Left ventricle myocardium inferior (tissue), 1 donor: ENCODE measurements around the gene TRIAP1. TPM values are rescaled to one million over a fixed set of nuclear protein-coding genes. Genes with fewer than 3 reads are reported as not detected.

ENCODE experiments used
- DNase-seq: peaks from one replicate; pipeline ENCODE4 v3.0.0-alpha.2; 2020
- H3K27ac ChIP-seq: fragments of 200-600 bp; replicated peaks from 2 replicates; pipeline ENCODE4 v1.8.0; 2021
- H3K27me3 ChIP-seq: fragments of 200-600 bp; 2 replicates; pipeline ENCODE4 v1.8.0; 2021; ENCODE audit warnings: low read depth
- H3K36me3 ChIP-seq: fragments of 200-600 bp; 2 replicates; pipeline ENCODE4 v1.8.0; 2021
- H3K4me1 ChIP-seq: fragments of 200-600 bp; 2 replicates; pipeline ENCODE4 v1.8.0; 2021
- H3K4me3 ChIP-seq: fragments of 200-600 bp; 2 replicates; pipeline ENCODE4 v1.8.0; 2021; ENCODE audit warnings: mild to moderate bottlenecking, moderate library complexity
- H3K9me3 ChIP-seq: fragments of 200-600 bp; replicated peaks from 2 replicates; pipeline ENCODE4 v1.8.0; 2021
- intact Hi-C: fragments of 100-400 bp; cut with micrococcal nuclease; formaldehyde crosslinking; loops from one replicate; pipeline ENCODE4 v1.11.0; 2022
- total RNA-seq: library from RNA; stranded (reverse); fragmentation: NEBNext Ultra II Directional; extraction: Animal tissue kit (Norgen Biotek cat#: 25700); gene quantifications from one replicate; pipeline ENCODE4 v1.2.1, GENCODE V29; 2021
- TF ChIP-seq, protein P1 (sequence below): fragments of 200-600 bp; IDR thresholded peaks from 2 replicates; pipeline ENCODE4 v1.8.0; 2021; ENCODE audit warnings: antibody characterized with exemption, mild to moderate bottlenecking, borderline replicate concordance
- donor health status: DM: no; HTN: yes; CAD: no; lungs with severe emphysema.

TRIAP1 gene
- total RNA-seq, 1 donor from 2014 or later = 17.9 TPM

DNA sequence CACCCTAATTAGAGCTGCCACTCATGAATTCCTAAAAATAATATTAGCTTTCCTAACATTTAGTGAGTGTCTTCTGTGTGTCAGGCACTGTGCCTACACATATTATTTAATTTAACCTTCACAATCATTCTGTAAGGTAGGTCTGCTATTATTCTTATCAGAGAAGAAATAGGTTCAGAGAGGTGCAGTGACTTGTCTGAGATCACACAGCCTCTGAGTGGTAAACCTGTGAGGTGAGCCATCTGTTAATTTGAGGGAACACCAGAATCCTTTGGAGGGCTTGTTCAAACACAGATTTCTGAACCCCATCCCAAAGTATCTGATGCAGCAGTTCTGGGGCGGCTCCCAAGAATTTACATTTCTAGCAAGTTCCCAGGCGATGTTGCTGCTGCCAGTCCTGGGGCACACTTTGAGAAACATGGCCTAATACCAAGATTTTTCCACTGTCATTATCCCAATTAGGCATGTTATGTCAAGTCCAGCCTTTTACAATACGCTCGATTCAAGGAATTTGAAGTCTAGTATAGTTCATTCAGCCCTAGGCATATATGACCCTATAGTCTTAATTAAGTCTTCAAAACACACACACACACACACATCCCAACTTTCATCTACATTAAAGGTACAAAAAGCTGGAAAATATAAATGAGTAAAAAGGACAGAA is 28.1 kb downstream of the TRIAP1 start:
- no peaks in the 10 kb centered on the region for H3K9me3 ChIP-seq
- no peak overlapping the region for H3K4me3 ChIP-seq
- intact Hi-C loops = no loop called here
- H3K27ac ChIP-seq = no peak overlapping the region
- peaks cover 9% of the 10 kb centered on the region for H3K4me1 ChIP-seq
- DNase-seq = no peak
- H3K27me3 ChIP-seq = peaks cover 3% of the 10 kb centered on the region
- TF ChIP-seq, protein P1, sequence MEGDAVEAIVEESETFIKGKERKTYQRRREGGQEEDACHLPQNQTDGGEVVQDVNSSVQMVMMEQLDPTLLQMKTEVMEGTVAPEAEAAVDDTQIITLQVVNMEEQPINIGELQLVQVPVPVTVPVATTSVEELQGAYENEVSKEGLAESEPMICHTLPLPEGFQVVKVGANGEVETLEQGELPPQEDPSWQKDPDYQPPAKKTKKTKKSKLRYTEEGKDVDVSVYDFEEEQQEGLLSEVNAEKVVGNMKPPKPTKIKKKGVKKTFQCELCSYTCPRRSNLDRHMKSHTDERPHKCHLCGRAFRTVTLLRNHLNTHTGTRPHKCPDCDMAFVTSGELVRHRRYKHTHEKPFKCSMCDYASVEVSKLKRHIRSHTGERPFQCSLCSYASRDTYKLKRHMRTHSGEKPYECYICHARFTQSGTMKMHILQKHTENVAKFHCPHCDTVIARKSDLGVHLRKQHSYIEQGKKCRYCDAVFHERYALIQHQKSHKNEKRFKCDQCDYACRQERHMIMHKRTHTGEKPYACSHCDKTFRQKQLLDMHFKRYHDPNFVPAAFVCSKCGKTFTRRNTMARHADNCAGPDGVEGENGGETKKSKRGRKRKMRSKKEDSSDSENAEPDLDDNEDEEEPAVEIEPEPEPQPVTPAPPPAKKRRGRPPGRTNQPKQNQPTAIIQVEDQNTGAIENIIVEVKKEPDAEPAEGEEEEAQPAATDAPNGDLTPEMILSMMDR = no peak
- H3K36me3 ChIP-seq = no peaks in the 10 kb centered on the region

DNA sequence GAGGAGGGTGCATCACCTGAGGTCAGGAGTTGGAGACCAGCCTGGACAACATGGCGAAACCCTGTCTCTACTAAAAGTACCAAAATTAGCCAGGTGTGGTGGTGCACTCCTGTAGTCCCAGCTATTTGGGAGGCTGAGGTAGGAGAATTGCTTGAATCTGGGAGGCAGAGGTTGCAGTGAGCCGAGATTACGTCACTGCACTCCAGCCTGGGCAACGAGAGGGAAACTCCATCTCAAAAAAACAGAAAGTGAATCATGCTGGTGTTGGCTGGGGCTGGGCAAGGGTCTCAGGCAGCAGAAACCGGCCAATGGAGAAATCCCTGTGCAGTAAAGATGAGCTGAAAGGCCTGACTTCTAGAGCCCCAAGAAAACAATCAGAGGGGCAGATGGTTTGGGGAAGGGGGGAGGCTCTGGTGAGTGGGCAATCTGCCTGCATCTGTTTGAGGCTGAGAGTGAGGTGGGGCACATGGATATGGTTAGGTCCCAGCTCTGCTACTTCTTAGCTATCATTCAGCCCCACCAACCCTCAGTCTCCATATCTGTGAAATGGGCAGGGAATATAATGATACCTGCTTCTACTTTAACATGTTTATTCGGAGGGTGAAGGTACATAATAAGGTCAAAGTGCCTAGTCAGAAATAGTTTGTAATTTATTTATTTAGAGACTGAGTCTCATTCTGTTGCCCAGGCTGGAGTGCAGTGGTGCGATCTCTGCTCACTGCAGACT is 29.5 kb downstream of the TRIAP1 start:
- intact Hi-C loops = no loop called here

DNA sequence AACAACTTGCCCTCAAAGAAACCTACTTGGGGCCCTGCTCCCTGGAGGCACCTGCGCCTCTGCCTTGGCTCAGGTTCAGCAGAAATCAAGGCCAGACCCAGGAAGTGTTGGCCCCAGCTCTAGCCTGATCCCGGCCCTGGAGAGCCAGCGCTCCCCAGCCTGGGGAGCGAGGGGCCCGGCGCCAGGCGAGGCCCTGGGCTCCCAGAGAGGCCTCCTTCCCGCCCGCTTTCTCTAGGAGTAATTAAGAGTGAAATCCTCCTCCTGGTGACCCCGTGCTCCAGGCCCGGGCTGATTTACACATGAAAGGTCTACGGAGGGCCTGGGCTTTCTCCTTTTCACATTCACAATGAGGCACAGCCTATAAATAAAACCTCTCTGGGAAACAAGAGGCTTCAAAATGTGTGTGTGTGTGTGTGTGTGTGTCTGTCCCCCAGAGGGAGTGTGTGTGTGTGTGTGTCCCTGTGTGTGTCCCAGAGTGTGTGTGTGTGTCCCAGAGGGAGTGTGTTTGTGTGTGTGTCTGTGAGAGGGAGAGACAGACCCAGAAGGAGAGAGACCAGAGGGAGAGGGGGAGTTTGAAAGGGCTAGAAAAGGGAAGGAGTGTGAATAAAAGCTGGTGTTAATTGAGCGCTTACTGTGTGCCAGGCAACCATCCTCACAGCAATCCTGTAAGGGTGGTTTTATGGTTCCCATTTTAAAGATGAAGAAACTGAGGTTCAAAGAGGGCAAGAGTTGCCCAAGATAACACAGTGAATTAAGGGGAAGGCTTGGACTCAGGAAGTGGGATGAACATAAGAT is 32.1 kb downstream of the TRIAP1 start:
- Histone ChIP-seq H3K27ac (peak overlapping the region; percentile 80), H3K36me3 (no peaks in the 10 kb centered on the region), H3K4me1 (peaks cover 9% of the 10 kb centered on the region), H3K27me3 (peaks cover 3% of the 10 kb centered on the region), H3K4me3 (no peak overlapping the region), H3K9me3 (no peaks in the 10 kb centered on the region)
- intact Hi-C loops = no loop called here
- TF ChIP-seq, protein P1 = no peak
- no peak for DNase-seq

More for the DNA sequence above, 29.5 kb downstream of the TRIAP1 start:
- Histone ChIP-seq H3K27me3 (peaks cover 3% of the 10 kb centered on the region), H3K27ac (no peak overlapping the region), H3K9me3 (no peaks in the 10 kb centered on the region), H3K4me1 (peaks cover 9% of the 10 kb centered on the region), H3K36me3 (no peaks in the 10 kb centered on the region), H3K4me3 (no peak overlapping the region)
- no peak for DNase-seq
- TF ChIP-seq, protein P1 = no peak

DNA sequence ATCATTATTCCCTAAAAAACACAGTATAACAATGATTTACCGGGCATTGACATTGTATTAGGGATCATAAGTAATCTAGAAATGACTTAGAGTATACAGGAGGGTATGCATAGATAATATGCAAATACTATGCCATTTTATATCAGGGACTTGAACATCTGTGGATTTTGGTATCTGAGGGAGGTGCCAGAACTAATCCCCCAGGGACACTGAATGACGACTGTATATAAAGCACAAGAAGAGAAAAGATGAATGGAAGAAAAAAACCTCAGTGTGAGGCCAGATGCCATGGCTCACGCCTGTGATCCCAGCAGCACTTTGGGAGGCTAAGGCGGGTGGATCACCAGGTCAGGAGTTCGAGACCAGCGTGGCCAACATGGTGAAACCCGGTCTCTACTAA is 33.8 kb downstream of the TRIAP1 start:
- no peak overlapping the region for H3K27ac ChIP-seq
- peaks cover 3% of the 10 kb centered on the region for H3K27me3 ChIP-seq
- TF ChIP-seq, protein P1 = no peak
- intact Hi-C loops = no loop called here
- no peaks in the 10 kb centered on the region for H3K9me3 ChIP-seq
- H3K4me1 ChIP-seq = peaks cover 9% of the 10 kb centered on the region
- DNase-seq = no peak
- no peak overlapping the region for H3K4me3 ChIP-seq
- no peaks in the 10 kb centered on the region for H3K36me3 ChIP-seq

DNA sequence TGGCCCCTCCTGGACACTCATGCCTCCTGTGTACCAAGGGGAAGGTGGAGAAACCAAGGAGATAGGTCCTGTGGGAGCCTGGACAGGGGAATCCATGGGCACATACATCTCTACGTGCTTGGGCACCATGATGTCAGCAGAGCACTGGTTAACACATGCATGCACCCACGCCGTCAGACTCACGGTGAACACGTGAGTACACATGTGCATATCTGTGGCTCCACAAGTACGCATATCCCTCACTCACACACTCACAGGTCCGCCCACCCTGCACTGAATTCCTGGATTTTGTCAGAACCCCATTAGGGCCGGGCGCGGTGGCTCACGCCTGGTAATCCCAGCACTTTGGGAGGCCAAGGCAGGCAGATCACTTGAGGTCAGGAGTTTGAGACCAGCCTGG is 37.4 kb downstream of the TRIAP1 start:
- H3K27ac ChIP-seq = no peak overlapping the region

More for the DNA sequence above, 37.4 kb downstream of the TRIAP1 start:
- intact Hi-C loops = no loop called here
- Histone ChIP-seq H3K4me1 (peaks cover 6% of the 10 kb centered on the region), H3K36me3 (no peaks in the 10 kb centered on the region), H3K9me3 (no peaks in the 10 kb centered on the region), H3K27me3 (peaks cover 3% of the 10 kb centered on the region), H3K4me3 (no peak overlapping the region)
- no peak for DNase-seq
- TF ChIP-seq, protein P1 = no peak
